HG02852 (cell line): Measurements from ENCODE around the gene BCAP31.
"Not testable (repeated sequence)": the region's sequence is repeated elsewhere in the genome, so short reads cannot be mapped to it uniquely, and the experiment has no call there.

Source experiments
- ATAC-seq: cut with Tn5 transposase; IDR thresholded peaks from one replicate; pipeline ENCODE4 v1.9.1; 2021; ENCODE audit warnings: mild to moderate bottlenecking, moderate library complexity; ENCODE audit not compliant: unreplicated experiment

Gene BCAP31

GRCh38 chrX:153736071-153736820 is 12.1 kb upstream of the BCAP31 start:
- no peak for ATAC-seq

DNA sequence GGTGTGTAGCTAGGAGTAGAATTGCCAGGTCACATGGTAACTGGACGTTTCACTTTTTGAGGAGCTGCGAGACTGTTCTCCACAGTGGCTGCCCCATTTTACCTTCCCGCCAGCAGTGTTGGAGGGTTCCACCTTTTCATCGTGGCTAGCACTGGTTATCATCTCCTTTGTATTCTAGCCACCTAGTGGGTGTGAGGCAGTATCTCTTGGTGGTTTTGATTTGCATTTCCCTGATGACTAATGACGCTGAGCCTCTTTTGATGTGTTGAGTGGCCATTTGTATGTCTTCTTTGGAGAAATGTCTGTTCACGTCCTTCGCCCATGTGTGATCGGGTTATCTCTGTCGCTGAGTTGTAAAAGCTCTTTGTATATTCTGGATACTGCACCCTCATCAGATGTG is 11.1 kb upstream of the BCAP31 start:
- ATAC-seq = no peak

GRCh38 chrX:153734871-153735270 is 10.7 kb upstream of the BCAP31 start:
- ATAC-seq = no peak

DNA sequence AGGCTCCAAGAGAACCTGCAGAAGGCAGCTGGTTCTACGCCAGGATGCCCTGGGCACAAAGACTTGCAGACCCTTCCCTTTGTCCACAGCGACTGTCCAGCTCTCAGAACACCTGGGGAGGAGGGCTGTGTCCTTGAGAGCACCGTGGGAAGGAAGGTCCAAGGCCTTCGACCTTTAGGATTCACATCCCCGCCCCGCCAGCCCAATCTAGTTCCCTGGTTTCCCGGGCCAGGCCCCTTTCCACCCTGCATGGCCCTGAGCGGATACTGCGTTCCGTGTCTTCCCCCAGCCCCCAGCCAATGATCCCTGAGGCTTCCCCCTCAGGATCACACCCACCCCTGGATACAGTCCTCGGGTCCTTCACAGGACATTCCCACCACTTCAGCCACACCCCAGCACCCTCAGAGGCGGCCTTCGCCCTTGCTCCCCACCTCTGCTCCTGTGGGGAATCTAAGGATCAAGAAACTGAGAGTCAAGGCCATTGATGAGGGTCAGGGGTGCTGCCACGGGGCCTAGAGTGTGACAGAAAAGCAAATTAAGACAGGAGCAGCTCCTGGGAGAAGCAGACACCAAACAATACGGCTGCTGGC is 9.6 kb upstream of the BCAP31 start:
- ATAC-seq = no peak

GRCh38 chrX:153732401-153732800 is 8.2 kb upstream of the BCAP31 start:
- no peak for ATAC-seq

DNA sequence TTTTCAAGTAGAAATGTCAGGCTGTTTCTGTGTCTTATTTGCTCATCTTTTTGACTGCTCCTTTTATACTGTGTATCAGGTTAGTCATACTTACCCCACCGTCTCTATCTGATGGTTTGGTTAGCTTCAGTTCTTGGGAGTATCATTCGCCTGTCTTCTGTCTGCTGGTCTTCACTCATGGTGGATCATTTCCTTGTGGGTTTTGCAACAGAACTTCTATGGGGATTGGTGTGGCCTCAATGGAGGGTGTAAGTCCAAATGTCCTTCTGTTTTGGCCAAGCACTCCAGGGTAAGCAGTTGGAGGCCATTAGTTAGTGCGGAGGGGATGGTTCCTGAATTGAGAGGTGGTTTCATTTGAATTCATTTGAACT is 7.6 kb upstream of the BCAP31 start:
- ATAC-seq = no peak

DNA sequence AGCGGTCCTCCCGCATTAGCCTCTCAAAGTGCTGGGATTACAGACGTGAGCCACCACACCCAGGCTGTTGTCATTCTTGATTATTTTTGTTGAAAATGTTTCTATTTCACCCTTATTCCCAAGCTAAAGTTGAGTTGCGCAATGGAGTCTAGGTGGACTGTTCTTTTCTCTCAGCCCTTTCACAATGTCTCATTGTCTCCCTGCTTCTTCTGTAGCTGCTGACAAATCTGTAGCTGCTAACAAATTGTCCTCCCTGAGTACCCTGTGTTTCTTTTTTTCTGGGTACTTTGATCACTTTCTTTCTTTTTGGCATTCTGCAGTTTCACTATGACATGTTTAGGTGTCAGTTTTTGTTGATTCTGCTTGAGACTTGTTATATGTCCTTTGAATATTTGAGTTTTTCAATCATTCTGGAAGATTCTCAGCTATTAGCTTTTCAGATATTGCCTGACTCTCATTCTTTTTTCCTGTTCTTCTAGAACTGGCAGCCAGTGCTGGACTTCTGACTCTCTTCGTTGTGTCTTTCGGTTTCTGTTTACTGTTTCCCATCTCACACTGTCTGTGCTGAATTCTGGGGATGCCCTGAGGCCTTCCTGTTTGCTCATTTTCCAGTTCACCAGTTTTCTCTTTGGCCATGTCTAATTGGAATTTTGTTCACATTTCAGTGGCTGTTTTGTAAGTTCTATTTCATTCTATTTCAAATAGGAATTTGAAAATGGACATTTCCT is 7.1 kb upstream of the BCAP31 start:
- ATAC-seq = no peak

GRCh38 chrX:153730115-153730514 is 5.9 kb upstream of the BCAP31 start:
- not testable (repeated sequence) for ATAC-seq

DNA sequence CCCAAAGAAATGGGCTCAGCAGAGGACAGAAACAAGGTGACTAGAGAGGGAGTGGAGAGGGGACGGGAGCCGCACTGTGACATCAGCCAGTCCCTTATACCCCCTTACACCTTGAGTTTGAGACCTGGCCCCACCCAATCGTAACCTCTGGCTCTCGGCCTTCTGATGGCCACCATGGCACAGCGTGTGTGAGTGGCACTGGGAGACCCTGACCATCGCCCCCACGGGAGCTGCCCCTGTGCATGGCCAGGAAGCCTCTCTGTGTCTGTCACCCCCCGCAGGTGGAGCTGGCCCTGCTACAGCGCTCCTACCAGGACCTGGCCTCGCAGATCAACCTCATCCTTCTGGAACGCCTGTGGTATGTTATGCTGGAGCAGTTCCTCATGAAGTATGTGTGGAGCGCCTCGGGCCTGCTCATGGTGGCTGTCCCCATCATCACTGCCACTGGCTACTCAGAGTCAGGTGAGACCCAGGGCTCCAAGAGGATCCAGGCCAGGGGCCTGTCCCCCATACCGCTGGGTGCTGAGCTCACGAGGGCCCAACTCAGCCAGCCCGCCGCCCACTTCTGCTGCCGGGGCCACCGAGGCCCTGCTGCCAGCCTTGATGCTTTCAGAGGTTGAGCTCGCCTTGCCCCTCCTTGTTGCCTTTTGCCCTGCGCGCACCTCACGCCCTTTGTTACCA is 4.9 kb upstream of the BCAP31 start:
- ATAC-seq = no peak

DNA sequence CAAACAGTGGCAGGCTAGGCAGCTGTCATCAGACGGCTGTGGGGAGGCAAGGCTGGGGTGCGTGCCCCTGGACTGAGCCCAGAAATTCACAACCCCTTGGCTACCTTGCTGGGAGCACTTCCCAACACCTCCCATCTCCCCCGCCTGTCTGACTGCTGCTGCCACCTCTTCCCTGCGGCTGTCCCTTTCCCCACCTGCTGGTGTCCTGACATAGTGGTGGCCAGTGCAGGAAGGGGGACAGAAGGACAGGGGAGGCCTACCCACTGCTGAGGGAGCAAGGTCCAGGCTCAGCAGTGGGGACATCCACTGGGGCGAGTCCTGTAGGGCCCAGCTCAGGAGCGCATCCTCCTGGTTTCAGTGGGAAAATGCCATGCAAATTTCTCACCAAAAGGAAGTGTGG is 3.9 kb upstream of the BCAP31 start:
- ATAC-seq = no peak

GRCh38 chrX:153727123-153727931 is 3.1 kb upstream of the BCAP31 start:
- no peak for ATAC-seq

- ATAC-seq = peak; percentile 50
Observed at GRCh38 chrX:153726286-153727122, 2.3 kb upstream of the BCAP31 start.

DNA sequence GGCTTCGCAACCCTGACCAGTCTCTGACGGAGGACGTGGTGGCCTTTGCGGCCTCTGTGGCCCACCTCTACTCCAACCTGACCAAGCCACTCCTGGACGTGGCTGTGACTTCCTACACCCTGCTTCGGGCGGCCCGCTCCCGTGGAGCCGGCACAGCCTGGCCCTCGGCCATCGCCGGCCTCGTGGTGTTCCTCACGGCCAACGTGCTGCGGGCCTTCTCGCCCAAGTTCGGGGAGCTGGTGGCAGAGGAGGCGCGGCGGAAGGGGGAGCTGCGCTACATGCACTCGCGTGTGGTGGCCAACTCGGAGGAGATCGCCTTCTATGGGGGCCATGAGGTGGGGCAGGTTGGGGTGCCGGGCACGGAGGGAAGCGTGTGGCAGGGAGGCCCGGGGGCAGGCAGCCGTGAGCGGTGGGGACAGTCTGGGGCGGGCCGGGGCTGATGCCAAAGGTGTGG is 1.7 kb upstream of the BCAP31 start:
- no peak for ATAC-seq

GRCh38 chrX:153725039-153725831 is 1.0 kb upstream of the BCAP31 start:
- ATAC-seq = peak; percentile 1

DNA sequence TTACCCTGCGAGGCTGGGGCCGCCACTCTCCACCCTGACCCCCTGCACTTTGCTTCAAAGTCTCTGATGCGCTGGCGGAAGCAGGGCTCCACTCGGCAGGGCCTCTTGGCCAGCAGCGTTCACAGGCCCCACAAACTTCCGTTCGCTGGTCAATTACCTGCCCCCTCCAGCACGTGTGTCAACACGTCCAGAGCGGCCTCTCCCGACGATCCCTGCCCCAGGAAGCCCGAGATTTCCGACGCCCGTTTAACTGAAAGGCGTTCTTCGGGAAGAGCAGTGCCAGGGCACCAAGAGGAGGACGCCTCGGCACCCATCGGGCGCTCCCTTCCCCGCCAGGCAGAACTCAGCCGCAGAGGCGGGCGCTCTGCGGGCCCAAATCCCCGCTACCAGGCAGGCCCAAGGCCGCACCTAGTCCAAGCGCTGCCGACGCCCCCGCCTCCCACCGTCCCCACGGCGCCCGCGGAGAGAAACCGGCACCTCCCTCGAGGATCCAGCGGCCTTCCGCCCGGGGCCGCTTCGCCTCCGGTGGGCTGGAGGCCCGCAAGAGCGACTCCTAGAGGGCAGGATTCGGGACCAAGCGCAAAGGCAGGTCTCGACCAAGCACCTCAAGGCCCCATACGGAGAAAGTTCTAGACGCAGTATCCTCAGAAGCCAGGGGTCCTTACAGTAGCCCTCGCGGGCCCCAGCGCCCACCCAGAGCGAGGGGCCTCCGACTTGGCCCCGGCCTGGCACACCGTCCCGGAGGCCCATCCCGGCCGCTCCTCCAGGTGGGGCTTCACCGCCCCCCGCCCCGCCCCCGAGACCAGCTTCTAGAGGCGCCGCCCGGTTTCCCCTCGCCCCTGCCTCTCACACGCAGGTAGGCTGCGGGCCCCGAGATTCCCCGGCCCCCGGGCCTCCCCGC is 586 bp downstream of the BCAP31 start:
- ATAC-seq = peak; percentile 28

GRCh38 chrX:153722704-153723350 is 1.4 kb downstream of the BCAP31 start:
- no peak for ATAC-seq

GRCh38 chrX:153719701-153720100 is 4.5 kb downstream of the BCAP31 start:
- ATAC-seq = no peak
